Heart right ventricle (tissue), 16 donors: Measurements from ENCODE around the gene LPP. TPM values are rescaled to one million over a fixed set of nuclear protein-coding genes. Genes with fewer than 3 reads are reported as not detected.

Source experiments
- ATAC-seq, 8 donors: fragments of 200-7000 bp; cut with Tn5 transposase; one replicate each; pipeline ENCODE4 v1.9.1; 2020; ENCODE audit warnings: mild to moderate bottlenecking in 8 of 8, moderate library complexity in 8 of 8, moderate number of reproducible peaks in 1 of 8
- DNase-seq, 2 donors: peaks; one replicate each; pipeline ENCODE4 v3.0.0-alpha.2; 2020
- H3K27ac ChIP-seq, 10 donors: fragments of 200-600 bp; sonication (generic) in 2 of 10; one replicate each; pipeline versions ENCODE4 v1.5.0 to v1.8.0; 2020 to 2022; ENCODE audit warnings: mild to moderate bottlenecking in 3 of 10
- H3K27me3 ChIP-seq, 7 donors: fragments of 200-600 bp; one replicate each; pipeline ENCODE4 v1.8.0; 2021 to 2022; ENCODE audit warnings: mild to moderate bottlenecking in 2 of 7
- H3K36me3 ChIP-seq, 9 donors: fragments of 200-600 bp; sonication (generic) in 1 of 9; one replicate each; pipeline versions ENCODE4 v1.5.0 to v1.8.0; 2020 to 2022; ENCODE audit warnings: mild to moderate bottlenecking in 2 of 9
- H3K4me1 ChIP-seq, 9 donors: fragments of 200-600 bp; sonication (generic) in 1 of 9; one replicate each; pipeline versions ENCODE4 v1.5.0 to v1.8.0; 2020 to 2022; ENCODE audit warnings: mild to moderate bottlenecking in 4 of 9
- H3K4me3 ChIP-seq, 10 donors: fragments of 200-600 bp; sonication (generic) in 2 of 10; one replicate each; pipeline versions ENCODE4 v1.5.0 to v1.8.0; 2020 to 2022; ENCODE audit warnings: mild to moderate bottlenecking in 7 of 10, moderate library complexity in 2 of 10
- H3K9me3 ChIP-seq, 11 donors: fragments of 200-600 bp in 10 of 11; sonication (generic) in 2 of 11; one replicate each; pipeline versions ENCODE4 v1.5.0 to v1.8.0; 2013 to 2022; ENCODE audit warnings: mild to moderate bottlenecking in 2 of 11, control low read depth in 1 of 11, moderate library complexity in 1 of 11
- CTCF ChIP-seq, 9 donors: fragments of 200-600 bp; sonication (generic) in 2 of 9; IDR thresholded peaks; one replicate each; pipeline versions ENCODE4 v1.5.0 to v1.8.0; 2021 to 2022; ENCODE audit warnings: antibody characterized with exemption in 9 of 9, mild to moderate bottlenecking in 5 of 9, moderate library complexity in 1 of 9
- WGBS, 2 donors: extraction: QIAGEN DNeasy Blood & Tissue Kit; methylation state at CpG; one replicate each; pipeline ENCODE4 v1.1.7; 2013; ENCODE audit warnings: inconsistent platforms in 1 of 2; 5-methylcytosine and 5-hydroxymethylcytosine counted together
- intact Hi-C, 10 donors: fragments of 100-400 bp; cut with DNase I; formaldehyde crosslinking; loops; one replicate each; pipeline versions ENCODE4 v1.11.1 to v1.14.2; 2022
- polyA plus RNA-seq, 2 donors: library from polyadenylated mRNA; stranded (reverse); fragments of 200-250 nt; gene quantifications; one replicate each; pipeline ENCODE4 v1.2.3, GENCODE V29; 2013
- total RNA-seq, 10 donors: library from RNA; stranded (reverse); fragmentation: NEBNext Ultra II Directional in 3 of 10; extraction: Animal tissue kit (Norgen Biotek cat#: 25700) in 3 of 10; gene quantifications; one replicate each; pipeline versions ENCODE4 v1.2.1 to v1.2.4, GENCODE V29; 2021 to 2023
- donor health status: Arrhythmogenic right ventricular cardiomyopathy.
- donor health status: ischemic (EF 13 %, LVEDD 7.1; RV severe dilation, severe dysfunction).
- donor health status: healthy with polysubstance abuse.
- donor health status: DM: no; HTN: yes; CAD: no.
- donor health status: DM: no; HTN: no; CAD: no.
- donor health status: ischemic (EF 25% LVEDD 6.9; RV normal size, moderate dysfunction).
- donor health status: ischemic (EF 25% LVEDD 5.7; RV mildly dilated, moderate dysfunction).
- donor health status: healthy.
- donor health status: DM: yes; HTN: yes; CAD: no.
- donor health status: Ischemic cardiomyopathy.
- donor health status: ischemic (EF 35%, LVEDD 5.7; RV mildly dilated, moderate dysfunction).
- donor health status: nonischemic (EF 11% LVEDD 7.7; RV severe dilation, severe dysfunction).
- donor health status: DM: yes; HTN: yes; CAD: no.
- donor health status: PGD.
- donor health status: ischemic (EF 29% LVEDD 5.4; RV normal size, mild dysfunction).
- donor health status: nonischemic (EF 23%, LVEDD 6.1; RV moderate dilation, normal function).

Gene LPP
- total and polyA plus RNA-seq, 12 donors, result 8.5 to 188 (median 140) TPM

- intact Hi-C loops, result loop anchor here in 1 of 10 donors (5.0 to 10.0 kb wide), 2 partner anchors 165 to 1038 kb away; partner anchors contain the start of gene BCL6
- WGBS, 2 donors, result 75 to 79% methylated on average over 2 of the region's 2 CpGs
- no peaks in the 10 kb centered on the region for H3K27me3 ChIP-seq
- H3K9me3 ChIP-seq, result no peaks in the 10 kb centered on the region
- no peaks in the 10 kb centered on the region for H3K36me3 ChIP-seq
- peak overlapping the region in 2 of 10 donors; percentile 10 to 80 for H3K27ac ChIP-seq
- no peak for DNase-seq
- no peak for ATAC-seq
- peaks cover 0 to 57% (median 26%) of the 10 kb centered on the region in 9 donors for H3K4me1 ChIP-seq
- TF ChIP-seq CTCF (IDR thresholded peaks at IDR 0.05), result no peak
- H3K4me3 ChIP-seq, result no peak overlapping the region
Observed at GRCh38 chr3:188782613-188783124, 628.7 kb downstream of the LPP start.

- Histone ChIP-seq H3K36me3 (no peaks in the 10 kb centered on the region), H3K9me3 (no peaks in the 10 kb centered on the region), H3K4me3 (no peak overlapping the region), H3K27me3 (no peaks in the 10 kb centered on the region), H3K4me1 (peaks cover 0 to 42% (median 6%) of the 10 kb centered on the region in 9 donors), H3K27ac (no peak overlapping the region)
- TF ChIP-seq CTCF (IDR thresholded peaks at IDR 0.05), result no peak
- no peak for ATAC-seq
- whole genome bisulfite sequencing, 2 donors, result 60 to 81% methylated on average over 2 of the region's 2 CpGs
- no peak for DNase-seq
- intact Hi-C loops, result loop anchor here in 1 of 10 donors (10.0 kb wide), 1 partner anchor 1042 kb away; the partner anchor contains the start of gene BCL6
Observed at GRCh38 chr3:188786424-188786823, 632.5 kb downstream of the LPP start.

- peaks cover 0 to 4% (median 0%) of the 10 kb centered on the region in 9 donors for H3K36me3 ChIP-seq
- peak in 3 of 8 donors; percentile 24 to 66 (median 27) for ATAC-seq
- no peak for TF ChIP-seq CTCF (IDR thresholded peaks at IDR 0.05)
- peaks cover 0 to 27% (median 7%) of the 10 kb centered on the region in 9 donors for H3K4me1 ChIP-seq
- H3K4me3 ChIP-seq, result no peak overlapping the region
- no peaks in the 10 kb centered on the region for H3K9me3 ChIP-seq
- no peaks in the 10 kb centered on the region for H3K27me3 ChIP-seq
- peak overlapping the region in 1 of 10 donors; percentile 62 for H3K27ac ChIP-seq
- intact Hi-C loops, result loop anchor here in 1 of 10 donors (10.0 kb wide), 1 partner anchor 1044 kb away; the partner anchor contains the start of gene BCL6
- no peak for DNase-seq
- 68 to 69% methylated on average over 5 of the region's 5 CpGs for WGBS, 2 donors
Observed at GRCh38 chr3:188788621-188789081, 634.7 kb downstream of the LPP start.

- DNase-seq, result no peak
- WGBS, 2 donors, result 86% methylated on average over 4 of the region's 4 CpGs
- H3K36me3 ChIP-seq, result peaks cover 0 to 4% (median 0%) of the 10 kb centered on the region in 9 donors
- ATAC-seq, result no peak
- H3K27me3 ChIP-seq, result no peaks in the 10 kb centered on the region
- H3K4me3 ChIP-seq, result no peak overlapping the region
- peaks cover 0 to 26% (median 7%) of the 10 kb centered on the region in 9 donors for H3K4me1 ChIP-seq
- H3K9me3 ChIP-seq, result no peaks in the 10 kb centered on the region
- intact Hi-C loops, result loop anchor here in 1 of 10 donors (10.0 kb wide), 1 partner anchor 1044 kb away; the partner anchor contains the start of gene BCL6
- TF ChIP-seq CTCF (IDR thresholded peaks at IDR 0.05), result no peak
- H3K27ac ChIP-seq, result peak overlapping the region in 1 of 10 donors; percentile 62
Observed at GRCh38 chr3:188789251-188789650, 635.3 kb downstream of the LPP start.
